Measurements from ENCODE around the gene ZSWIM9. TPM values are rescaled to one million over a fixed set of nuclear protein-coding genes. Genes with fewer than 3 reads are reported as not detected.

The ZSWIM9 gene
- total RNA-seq, 1 donor from 2014 or later, result 11.7 TPM

DNA sequence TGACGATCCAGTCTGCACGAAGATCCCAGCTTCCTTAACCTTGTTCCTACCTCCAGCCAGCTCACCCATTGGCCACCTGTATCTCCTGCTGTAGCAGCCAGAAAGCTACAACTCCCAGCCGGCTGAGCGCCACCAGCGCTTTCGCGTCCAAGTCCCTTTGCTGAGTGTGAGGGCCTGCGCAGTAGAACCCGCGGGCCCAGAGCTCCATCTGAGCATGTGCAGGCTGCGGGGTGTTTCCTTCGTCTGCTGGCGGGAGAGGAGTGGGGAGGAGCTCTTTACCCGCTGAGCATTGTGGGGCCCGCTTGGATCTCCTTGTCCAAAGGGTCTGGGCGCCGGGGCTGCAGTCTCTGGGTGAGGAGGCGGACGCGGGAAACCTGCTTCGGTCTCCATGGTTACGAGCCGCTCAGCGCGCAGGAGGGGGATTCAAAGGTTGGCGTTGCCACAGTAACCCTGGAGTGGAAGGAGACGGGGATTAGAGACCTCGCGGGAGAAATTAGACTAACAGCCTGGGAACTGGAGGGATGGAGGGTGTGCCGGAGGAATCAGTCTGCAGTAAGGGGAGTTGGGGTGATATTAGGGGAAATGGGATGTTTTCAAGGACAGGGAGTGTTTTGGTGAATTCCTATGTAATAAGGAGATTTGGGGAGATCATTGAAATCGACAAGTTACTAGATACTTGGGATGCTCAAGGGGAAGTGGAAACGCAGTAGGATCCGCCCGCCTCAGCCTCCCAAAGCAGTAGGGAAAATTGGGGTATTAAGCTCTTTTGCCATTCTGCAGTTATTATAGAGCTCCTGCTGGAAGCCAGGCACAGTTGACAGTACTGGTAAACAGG lies 33.5 kb downstream of the ZSWIM9 start:
- H3K9me3 Mint-ChIP-seq, result no peaks in the 10 kb centered on the region
- no peaks in the 10 kb centered on the region for H3K36me3 Mint-ChIP-seq
- H3K27me3 Mint-ChIP-seq (ENCODE audit: low read depth), result no peaks in the 10 kb centered on the region
- no peak for TF ChIP-seq CTCF (IDR thresholded peaks at IDR 0.05; ENCODE audit: unreplicated experiment)
- DNase-seq (ENCODE audit: low spot score in 2 of 2, unreplicated experiment in 2 of 2), result peak; percentile 90 to 93
- H3K27ac Mint-ChIP-seq, result no peak overlapping the region
- H3K4me1 Mint-ChIP-seq, result no peaks in the 10 kb centered on the region
- H3K4me3 Mint-ChIP-seq, result no peak overlapping the region

DNA sequence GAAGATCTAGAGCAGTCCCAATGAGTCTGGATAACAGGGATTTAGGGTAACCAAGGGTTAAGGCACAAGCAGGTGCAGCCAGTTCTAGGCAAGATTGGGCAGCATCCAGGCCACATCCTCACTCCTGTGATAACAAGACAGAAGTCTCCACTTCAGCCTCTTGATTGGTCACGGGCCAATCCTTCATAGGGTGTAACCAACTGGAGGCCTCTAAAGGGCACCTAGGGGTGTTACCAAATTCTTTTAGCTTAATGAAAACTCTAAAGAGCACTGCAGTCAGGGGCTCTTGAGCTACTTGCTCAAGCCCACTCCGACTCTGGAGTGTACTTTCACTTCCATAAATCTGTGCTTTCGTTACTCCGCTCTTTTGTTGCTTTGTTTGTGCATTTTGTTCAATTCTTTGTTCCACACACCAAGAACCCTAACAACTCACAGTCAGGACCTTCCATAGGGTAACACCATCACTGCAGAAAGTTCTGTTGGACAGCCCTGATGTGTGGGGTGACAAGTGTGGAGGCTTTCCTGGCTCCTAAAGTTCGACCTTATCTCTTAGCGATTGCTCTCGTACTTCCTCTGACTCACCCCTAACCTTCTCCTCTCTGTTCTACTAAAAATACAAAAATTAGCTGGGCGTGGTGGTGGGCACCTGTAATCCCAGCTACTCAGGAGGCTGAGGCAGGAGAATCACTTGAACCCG lies 36.1 kb downstream of the ZSWIM9 start:
- Mint-ChIP-seq H3K36me3 (peaks cover under 1% of the 10 kb centered on the region), H3K27ac (no peak overlapping the region), H3K27me3 (ENCODE audit: low read depth) (no peaks in the 10 kb centered on the region), H3K9me3 (no peaks in the 10 kb centered on the region), H3K4me1 (no peaks in the 10 kb centered on the region), H3K4me3 (no peak overlapping the region)
- peak in 1 of 2 experiments; percentile 5 for DNase-seq (ENCODE audit: low spot score in 2 of 2, unreplicated experiment in 2 of 2)
- TF ChIP-seq CTCF (IDR thresholded peaks at IDR 0.05; ENCODE audit: unreplicated experiment), result no peak

DNA sequence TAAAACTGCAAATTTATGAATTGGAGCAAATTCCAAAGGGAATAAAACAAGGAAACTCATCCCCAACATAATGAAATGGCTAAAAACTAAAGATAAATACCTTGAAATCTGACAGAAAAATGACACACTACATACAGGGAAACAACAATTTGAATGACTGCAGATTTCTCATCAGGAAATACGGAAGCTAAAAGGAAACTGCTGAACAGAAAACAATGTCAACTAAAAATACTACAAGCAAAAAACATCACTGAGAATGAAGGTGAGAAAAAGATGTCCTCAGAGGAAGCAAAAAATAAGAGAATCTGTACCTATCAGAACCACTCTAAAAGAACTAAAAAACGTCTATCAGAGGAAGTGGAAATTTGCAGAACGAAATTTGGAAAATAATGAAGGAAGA lies 39.5 kb downstream of the ZSWIM9 start:
- Mint-ChIP-seq H3K4me3 (no peak overlapping the region), H3K36me3 (peaks cover 5% of the 10 kb centered on the region), H3K27ac (peak overlapping the region; percentile 1), H3K27me3 (ENCODE audit: low read depth) (no peaks in the 10 kb centered on the region), H3K9me3 (no peaks in the 10 kb centered on the region), H3K4me1 (no peaks in the 10 kb centered on the region)
- no peak for TF ChIP-seq CTCF (IDR thresholded peaks at IDR 0.05; ENCODE audit: unreplicated experiment)
- no peak for DNase-seq (ENCODE audit: low spot score in 2 of 2, unreplicated experiment in 2 of 2)

GRCh38 chr19:48213959-48214358 lies 43.5 kb downstream of the ZSWIM9 start:
- DNase-seq (ENCODE audit: low spot score in 2 of 2, unreplicated experiment in 2 of 2), result no peak
- Mint-ChIP-seq H3K4me1 (no peaks in the 10 kb centered on the region), H3K36me3 (peaks cover 10% of the 10 kb centered on the region), H3K27ac (no peak overlapping the region), H3K9me3 (no peaks in the 10 kb centered on the region), H3K4me3 (no peak overlapping the region), H3K27me3 (ENCODE audit: low read depth) (no peaks in the 10 kb centered on the region)
- TF ChIP-seq CTCF (IDR thresholded peaks at IDR 0.05; ENCODE audit: unreplicated experiment), result no peak

DNA sequence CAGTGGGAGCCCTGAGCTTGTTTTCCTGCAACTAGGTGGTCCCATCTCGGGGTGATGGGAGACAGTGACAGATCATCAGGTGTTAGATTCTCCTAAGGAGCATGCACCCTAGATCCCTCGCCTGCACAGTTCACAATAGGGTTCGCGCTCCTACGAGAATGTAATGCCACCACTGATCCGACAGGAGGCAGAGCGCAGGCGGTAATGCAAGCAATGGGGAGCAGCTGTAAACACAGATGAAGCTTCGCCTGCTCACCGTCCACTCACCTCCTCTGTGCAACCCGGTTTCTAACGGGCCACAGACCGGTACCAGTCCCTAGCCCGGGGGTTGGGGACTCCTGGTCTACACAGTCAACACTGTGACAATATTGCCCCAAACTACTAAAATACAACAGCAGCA lies 46.5 kb downstream of the ZSWIM9 start:
- no peak for TF ChIP-seq CTCF (IDR thresholded peaks at IDR 0.05; ENCODE audit: unreplicated experiment)
- no peak for DNase-seq (ENCODE audit: low spot score in 2 of 2, unreplicated experiment in 2 of 2)
- H3K27ac Mint-ChIP-seq, result no peak overlapping the region
- H3K36me3 Mint-ChIP-seq, result peaks cover 6% of the 10 kb centered on the region
- H3K4me1 Mint-ChIP-seq, result no peaks in the 10 kb centered on the region
- H3K27me3 Mint-ChIP-seq (ENCODE audit: low read depth), result no peaks in the 10 kb centered on the region
- no peak overlapping the region for H3K4me3 Mint-ChIP-seq
- H3K9me3 Mint-ChIP-seq, result no peaks in the 10 kb centered on the region
